Globus pallidus (tissue), 1 donor: ENCODE data around the gene NHERF1.
A peak's percentile ranks its signal among the peaks of the same experiment; 100 is the strongest.

Source experiments
- DNase-seq: peaks from one replicate; pipeline ENCODE4 v3.0.0-alpha.2; 2015; ENCODE audit warnings: low spot score

Gene NHERF1

GRCh38 chr17:74732042-74732867 is 16.2 kb upstream of the NHERF1 start:
- DNase-seq, result no peak

GRCh38 chr17:74733365-74734122 is 14.9 kb upstream of the NHERF1 start:
- no peak for DNase-seq

GRCh38 chr17:74734256-74734655 is 14.2 kb upstream of the NHERF1 start:
- no peak for DNase-seq

GRCh38 chr17:74736513-74737298 is 11.7 kb upstream of the NHERF1 start, which contains the start of gene RAB37:
RAB37 (plus strand) TSS chr17:74737256; CDS start chr17:74737273, 17 bp downstream.
- DNase-seq, result no peak

GRCh38 chr17:74737299-74738050 is 11.0 kb upstream of the NHERF1 start:
- no peak for DNase-seq

GRCh38 chr17:74738051-74738996 is 10.1 kb upstream of the NHERF1 start:
- DNase-seq, result no peak

GRCh38 chr17:74739227-74739831 is 9.1 kb upstream of the NHERF1 start:
- no peak for DNase-seq

GRCh38 chr17:74740173-74740572 is 8.3 kb upstream of the NHERF1 start:
- no peak for DNase-seq

GRCh38 chr17:74740641-74741387 is 7.6 kb upstream of the NHERF1 start:
- no peak for DNase-seq

- DNase-seq, result no peak
Observed at GRCh38 chr17:74742153-74742515, 6.3 kb upstream of the NHERF1 start.

- DNase-seq, result no peak
Observed at GRCh38 chr17:74742978-74743545, 5.4 kb upstream of the NHERF1 start.

- no peak for DNase-seq
Observed at GRCh38 chr17:74743755-74744154, 4.7 kb upstream of the NHERF1 start.

- DNase-seq, result no peak
Observed at GRCh38 chr17:74744349-74744713, 4.1 kb upstream of the NHERF1 start.

- peak; percentile 78 for DNase-seq
Observed at GRCh38 chr17:74744714-74745547, 3.5 kb upstream of the NHERF1 start.

GRCh38 chr17:74745548-74746177 is 2.8 kb upstream of the NHERF1 start:
- no peak for DNase-seq

GRCh38 chr17:74746376-74746775 is 2.1 kb upstream of the NHERF1 start:
- no peak for DNase-seq

- DNase-seq, result no peak
Observed at GRCh38 chr17:74746922-74747321, 1.5 kb upstream of the NHERF1 start.

GRCh38 chr17:74748279-74748528 is 224 bp upstream of the NHERF1 start:
- DNase-seq, result no peak
